ENCODE data around the gene TRMT6.

Gene TRMT6

DNA sequence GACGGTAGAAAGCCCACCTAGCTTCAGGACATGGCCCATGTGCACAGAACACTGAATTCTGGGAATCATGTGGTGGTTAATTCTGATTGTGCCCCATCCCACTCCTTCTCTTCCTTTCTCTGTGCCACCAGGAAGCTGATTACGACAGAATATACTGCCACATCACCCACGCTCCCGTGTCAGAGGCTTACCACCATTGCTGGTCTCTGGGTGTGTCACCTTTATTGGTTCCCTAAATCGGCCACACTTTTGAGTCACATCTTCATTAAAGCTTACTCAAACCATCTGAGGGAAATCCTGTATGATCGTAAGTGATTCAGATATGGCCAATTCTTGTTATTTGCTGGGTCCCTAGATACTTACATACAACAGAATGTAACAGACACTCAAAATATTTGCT, 3.1 kb downstream of the TRMT6 start:
- DNase-seq (ENCODE audit: low spot score) = no peak

DNA sequence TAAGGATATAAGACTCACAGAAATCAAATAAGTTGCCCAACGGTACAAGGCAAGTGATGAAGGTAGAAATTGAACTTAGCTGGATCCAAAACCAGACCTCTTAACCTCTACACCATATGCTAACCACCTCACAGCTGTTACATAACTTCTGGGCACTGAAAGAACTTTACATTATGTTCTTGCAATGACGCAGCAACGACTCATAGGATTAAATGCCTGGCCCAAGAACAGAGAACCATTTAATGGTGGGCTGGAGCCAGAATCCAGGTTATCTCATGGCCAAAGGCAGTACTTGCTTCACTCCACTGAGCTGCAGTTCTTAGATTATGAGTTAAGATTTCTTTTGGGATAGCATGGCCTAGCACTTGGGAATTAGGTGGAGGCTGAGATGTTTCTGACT, 4.4 kb downstream of the TRMT6 start:
- no peak for DNase-seq (ENCODE audit: low spot score)

GRCh38 chr20:5938456-5939029, 11.8 kb downstream of the TRMT6 start:
- no peak for DNase-seq (ENCODE audit: low spot score)

DNA sequence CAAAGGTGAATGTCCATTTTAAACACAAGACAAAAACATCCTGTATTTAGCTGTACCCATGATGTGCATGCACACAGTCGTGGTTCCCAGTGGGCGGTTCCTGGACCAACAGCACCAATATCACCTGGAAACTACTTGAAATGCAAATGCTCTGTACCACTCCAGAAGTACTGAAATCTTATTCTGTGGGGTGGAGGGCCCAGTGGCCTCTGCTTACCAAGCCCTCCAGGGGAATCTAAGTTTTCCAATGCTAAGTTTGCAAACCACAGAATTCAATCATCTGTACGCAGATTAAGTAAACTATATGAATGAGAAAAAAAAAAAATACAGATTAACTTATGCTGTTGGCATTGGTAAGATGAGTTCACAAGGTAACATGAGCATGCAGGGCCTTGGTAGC, 14.1 kb downstream of the TRMT6 start:
- DNase-seq (ENCODE audit: low spot score) = no peak

DNA sequence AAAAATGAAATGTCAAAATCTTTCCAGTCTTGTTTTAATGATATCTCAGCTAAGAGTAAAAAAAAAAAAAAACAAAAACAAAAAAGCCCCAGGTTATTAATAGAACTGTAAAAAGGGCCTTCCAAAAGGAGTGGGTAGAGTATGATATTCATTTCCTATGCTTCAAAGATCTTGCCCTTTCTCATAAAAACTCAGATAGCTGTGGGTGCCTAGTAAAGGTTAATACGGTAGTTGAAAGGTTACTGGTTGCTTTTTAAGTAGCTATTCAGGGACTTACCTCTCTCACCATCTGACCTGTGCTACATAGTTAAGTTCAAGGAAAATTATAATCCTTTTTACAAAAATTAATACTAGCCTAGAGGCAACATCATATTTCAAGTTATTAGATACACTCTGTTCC, 14.9 kb downstream of the TRMT6 start:
- no peak for DNase-seq (ENCODE audit: low spot score)

GRCh38 chr20:5933802-5934436, 16.4 kb downstream of the TRMT6 start:
- peak; percentile 31 for DNase-seq (ENCODE audit: low spot score)

DNA sequence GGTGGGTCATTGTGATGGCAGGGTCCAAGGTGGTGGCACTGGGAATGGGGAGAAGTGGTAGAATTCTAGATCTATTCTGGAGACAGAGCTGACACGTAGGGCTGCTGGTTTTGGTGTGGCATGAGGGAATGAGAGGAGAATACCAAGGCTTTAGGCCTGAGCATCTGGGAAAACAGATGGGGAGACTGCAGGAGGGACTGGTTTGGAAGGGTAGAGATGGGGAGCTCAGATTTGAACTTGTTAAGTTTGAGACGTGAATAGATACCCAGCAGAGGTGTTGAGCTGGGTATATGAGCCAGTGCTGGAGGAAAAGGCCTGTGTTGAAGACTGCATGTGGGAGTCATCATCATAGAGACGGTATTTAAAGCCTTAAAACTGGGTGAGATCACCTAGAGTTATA, 17.5 kb downstream of the TRMT6 start:
- no peak for DNase-seq (ENCODE audit: low spot score)

DNA sequence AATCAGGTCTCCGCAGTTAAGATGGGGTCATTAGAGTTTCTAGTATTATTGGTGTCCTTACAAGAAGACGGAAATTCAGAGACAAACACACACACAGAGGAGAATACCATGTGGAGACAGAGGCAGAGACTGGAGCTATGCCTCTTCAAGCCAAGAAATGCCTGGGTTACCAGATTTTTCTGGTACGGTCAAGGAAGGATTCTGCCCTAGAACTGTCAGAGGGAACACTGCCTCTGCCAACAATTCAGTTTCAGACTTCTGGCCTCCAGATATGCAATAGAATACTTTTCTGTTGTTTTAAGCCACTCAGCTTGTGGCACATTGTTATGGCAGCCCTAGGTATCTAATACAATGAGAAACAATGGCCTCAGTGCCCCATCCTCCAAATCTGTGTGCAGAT, 18.9 kb downstream of the TRMT6 start:
- no peak for DNase-seq (ENCODE audit: low spot score)

DNA sequence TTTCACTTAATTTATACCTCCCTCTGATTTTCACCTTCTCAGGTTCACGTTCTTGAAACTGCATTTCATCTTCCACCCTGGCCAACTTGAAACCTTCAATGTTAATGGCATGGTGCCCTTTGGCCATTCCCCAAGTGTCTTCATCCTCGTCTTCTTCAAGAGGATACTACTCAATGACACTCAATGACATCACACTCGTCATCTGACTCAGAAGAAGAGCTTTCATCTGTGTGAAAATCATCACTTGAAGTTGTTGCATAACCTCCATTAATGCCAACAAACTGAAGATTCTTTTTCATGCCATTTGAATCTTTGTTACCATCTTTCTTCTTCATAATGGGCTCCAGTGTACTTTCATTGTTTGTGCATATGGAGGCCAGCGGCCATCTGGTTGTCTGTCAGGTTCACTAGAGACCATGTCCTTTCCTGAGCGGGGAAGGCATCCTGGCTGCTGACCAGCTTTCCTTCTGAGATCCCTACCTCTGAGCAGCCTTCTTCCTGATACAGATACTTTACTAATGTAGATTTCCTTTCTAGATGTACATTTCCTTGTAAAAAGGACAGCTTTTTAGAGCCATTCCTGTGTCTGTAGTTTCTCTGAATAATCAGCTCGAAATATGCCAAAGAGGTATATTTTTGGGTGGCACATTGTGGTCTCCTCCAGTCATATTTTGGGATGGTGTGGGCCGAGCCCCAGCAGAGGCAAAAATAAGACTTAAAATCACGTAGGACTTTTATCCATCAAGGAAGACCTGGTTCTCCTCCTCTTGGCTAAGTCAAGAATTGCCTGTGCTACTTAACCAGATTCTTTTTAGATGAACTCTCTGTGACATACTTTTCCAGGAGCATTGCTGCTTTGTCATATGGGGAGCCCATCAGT, 21.3 kb downstream of the TRMT6 start:
- DNase-seq (ENCODE audit: low spot score) = no peak

DNA sequence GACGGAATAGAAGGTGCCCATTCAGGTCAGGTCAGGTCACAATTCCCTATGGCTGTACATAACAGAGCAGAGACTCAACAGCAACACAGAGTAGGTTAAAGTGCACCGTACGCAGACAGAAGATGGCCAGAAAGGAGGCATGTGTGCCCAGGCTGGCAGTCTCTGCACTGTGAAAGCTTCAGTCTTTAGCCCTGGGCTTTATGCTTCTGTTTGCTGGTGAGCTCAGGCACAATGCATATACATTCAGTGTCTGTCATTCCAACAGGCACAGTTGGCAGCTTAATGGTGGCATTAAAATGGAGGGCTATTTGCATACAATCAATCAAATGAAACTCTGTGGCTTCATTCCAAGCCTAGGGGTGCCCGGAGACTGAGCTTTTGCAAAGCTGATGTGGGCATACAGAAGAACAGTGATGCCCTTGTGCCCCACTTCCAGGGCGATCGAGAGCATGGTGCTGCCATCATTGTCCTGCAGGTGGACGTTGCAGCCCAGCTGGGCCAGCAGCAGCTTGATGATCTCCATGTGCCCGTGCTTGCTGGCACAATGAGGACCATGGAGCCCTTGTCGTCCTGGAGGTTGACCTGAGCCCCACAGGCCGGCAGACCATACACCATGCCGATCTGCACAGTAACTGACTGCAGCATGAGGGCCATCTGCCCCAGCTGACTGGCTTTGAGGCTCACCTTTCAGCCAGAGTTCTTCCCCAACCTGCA, 22.4 kb downstream of the TRMT6 start:
- no peak for DNase-seq (ENCODE audit: low spot score)

GRCh38 chr20:5925551-5925950, 24.8 kb downstream of the TRMT6 start:
- DNase-seq (ENCODE audit: low spot score) = no peak

DNA sequence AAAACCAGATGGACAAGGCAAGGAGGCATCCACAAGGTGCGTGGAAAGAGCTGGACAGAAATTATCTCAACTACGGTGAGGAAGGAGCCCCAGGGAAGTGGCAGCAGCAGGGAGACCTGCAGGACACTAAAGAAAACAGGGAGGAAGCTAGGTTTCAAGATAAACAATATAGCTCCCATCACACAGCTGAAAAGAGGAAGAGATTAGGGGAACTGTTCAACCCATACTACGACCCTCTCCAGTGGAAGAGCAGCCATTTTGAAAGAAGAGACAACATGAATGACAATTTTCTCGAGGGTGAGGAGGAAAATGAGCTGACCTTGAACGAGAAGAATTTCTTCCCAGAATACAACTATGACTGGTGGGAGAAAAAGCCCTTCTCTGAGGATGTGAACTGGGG, 26.8 kb downstream of the TRMT6 start:
- DNase-seq (ENCODE audit: low spot score) = no peak

DNA sequence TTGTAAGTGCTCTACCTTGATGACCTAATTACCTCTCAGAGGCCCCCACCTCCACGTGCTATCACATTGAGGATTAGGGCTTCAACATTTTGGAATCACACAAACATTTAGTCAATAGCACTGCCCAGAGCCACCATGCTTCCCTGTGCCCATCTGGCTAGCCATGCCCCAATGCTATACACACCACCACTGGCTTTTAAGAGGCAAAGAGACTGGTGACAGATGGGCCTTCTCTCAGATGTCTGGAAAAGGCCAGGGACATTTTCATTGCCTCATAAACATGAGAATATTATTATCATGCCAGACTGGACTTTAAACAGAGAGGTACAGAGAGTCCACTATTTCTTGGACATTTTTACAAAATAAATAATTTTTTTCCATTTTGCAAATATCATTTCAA, 29.8 kb downstream of the TRMT6 start:
- no peak for DNase-seq (ENCODE audit: low spot score)

DNA sequence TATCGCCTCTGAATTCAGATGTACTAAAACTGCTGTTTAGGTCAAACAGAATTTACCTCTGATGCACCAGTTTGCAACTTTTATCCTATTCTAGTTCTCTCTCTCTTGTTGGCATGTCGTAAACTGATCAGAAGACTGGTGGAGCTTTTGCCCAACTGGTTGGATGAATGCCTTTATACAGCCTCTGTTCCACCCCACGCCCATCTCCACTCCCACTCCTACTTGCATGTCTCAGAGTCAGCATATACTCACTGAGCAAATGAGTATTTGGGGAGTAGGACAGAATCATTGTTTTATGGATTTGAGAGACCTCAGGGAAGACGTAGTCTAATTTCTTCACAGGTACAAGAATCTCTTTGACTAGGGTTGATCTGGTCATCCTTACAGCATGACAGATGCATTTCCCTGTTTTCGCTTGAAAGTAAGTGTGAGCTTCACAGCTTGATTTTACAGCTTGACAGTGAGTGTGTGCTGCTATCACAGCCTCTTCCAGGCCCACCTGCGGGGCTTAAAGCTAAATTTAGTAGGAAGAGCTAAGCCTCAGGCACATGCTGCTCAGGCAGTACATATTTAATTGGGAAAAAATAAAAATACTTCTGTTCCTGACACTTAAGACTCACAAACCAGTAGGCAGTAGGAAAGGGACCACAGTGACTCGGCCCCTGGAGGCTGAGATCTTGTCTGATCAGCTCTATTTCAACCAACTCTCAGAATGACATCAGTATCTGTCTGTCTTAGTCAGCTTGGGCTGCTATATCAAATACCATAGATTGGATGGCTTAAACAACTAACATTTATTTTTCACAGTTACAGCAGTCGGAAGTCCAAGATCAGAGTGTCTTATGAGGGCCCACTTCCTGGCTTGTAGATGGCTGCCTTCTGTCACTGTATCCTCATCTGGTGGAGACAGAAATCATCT, 30.4 kb downstream of the TRMT6 start:
- DNase-seq (ENCODE audit: low spot score) = peak; percentile 51

DNA sequence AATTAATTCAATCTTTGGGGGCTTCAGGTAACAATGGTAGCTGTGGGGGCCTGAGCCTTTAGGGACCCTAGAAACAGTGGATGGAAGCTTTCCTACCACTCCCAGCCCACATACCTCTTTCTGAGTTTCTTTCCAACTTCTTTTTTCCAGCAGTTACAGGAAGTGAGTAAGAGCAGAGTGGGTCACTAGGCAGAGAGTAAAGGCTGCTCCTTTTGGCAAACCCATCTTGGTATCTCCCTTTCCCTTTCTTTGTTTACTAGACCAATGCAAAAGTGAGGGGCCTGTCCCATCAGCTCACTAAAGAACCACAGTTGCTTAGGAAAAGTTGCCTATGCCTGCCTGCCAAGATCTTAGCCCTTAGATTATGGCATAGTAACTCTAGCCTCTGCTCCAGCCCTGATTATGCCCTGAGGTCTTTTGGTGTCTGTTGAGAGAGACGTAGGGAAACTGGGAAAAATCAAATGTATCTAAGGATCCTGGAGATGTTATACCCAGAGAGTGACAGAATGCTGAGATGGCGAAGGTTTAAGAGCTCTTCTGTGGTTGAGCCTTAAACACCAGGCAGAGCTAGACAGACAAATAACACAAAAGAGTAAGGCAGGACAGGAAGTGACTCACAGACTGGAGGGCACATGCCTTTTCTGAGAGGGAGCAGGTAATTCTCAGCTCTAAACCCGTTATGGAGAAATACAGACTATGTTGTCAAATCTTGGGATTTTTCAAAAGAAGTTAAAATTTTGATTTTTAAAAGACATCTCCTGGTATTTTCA, 31.3 kb downstream of the TRMT6 start:
- DNase-seq (ENCODE audit: low spot score) = peak; percentile 81

DNA sequence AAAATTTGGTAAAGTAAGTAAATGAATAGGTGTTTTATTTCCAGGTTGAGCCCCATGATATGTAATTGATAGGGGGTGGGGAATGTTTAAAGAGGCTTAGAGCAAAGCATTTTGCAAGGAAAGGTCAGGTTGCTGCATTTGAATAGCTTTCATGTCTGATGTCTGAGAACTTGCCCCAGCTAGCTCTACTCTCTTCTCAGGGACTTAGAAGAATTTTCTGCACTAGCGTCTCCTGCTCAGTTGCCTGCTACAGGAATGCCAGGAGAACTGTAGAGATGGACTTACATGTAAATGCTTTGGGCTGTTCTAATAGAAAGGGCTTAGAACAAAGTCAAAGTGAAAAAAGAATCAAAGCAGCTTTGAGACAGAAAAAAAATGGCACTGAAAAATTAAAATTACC, 35.5 kb downstream of the TRMT6 start:
- DNase-seq (ENCODE audit: low spot score) = no peak

- DNase-seq (ENCODE audit: low spot score) = no peak
Observed at GRCh38 chr20:5913166-5913565, 37.2 kb downstream of the TRMT6 start.

DNA sequence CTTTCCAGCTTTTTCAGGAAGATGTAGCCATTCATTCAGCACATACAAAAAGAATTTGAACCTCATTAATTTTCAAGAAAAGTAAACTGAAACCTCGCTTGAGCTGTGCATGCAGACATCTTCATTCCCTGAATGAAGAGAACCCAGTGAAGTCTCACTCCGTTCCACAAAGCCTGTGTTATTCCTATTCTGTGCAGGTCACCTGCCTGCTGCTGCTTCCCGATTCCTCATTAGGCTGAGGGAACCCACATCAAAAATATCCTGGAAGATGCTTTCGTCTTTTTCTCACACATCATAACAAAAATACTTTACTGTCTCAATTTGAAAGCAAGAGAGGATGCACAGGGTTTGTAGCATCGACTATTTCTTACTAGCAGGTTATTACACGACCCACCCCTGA, 40.1 kb downstream of the TRMT6 start:
- no peak for DNase-seq (ENCODE audit: low spot score)

- DNase-seq (ENCODE audit: low spot score) = peak; percentile 23
Observed at GRCh38 chr20:5908981-5909380, 41.4 kb downstream of the TRMT6 start.

- no peak for DNase-seq (ENCODE audit: low spot score)
Observed at GRCh38 chr20:5900908-5901307, 49.4 kb downstream of the TRMT6 start.

- no peak for DNase-seq (ENCODE audit: low spot score)
Observed at GRCh38 chr20:5899444-5899843, 50.9 kb downstream of the TRMT6 start.

Data from kidney tubule cell (primary cell).